ENCODE results near the gene KATNB1.

Gene KATNB1

GRCh38 chr16:57757326-57757786 lies 21.8 kb downstream of the KATNB1 start:
- Histone ChIP-seq H4K12ac (ENCODE audit: low read depth, low read length) (no peak overlapping the region), H3K4me3 (ENCODE audit: low read depth, low read length) (no peak overlapping the region), H2AFZ (ENCODE audit: insufficient read depth, low read length, poor library complexity) (no peak overlapping the region), H3K79me1 (ENCODE audit: low read length) (peaks cover 3% of the 10 kb centered on the region), H2BK12ac (ENCODE audit: low read length) (no peak overlapping the region), H3K4me2 (ENCODE audit: low read length) (no peak overlapping the region), H3K23ac (ENCODE audit: low read length) (no peak overlapping the region), H3K27me3 (ENCODE audit: insufficient read depth, low read length) (no peaks in the 10 kb centered on the region), H3K18ac (ENCODE audit: low read length) (no peak overlapping the region), H2BK120ac (ENCODE audit: insufficient read depth, low read length, poor library complexity) (no peak overlapping the region), H3K9ac (ENCODE audit: low read length) (no peak overlapping the region), H3K36me3 (ENCODE audit: control insufficient read depth in 1 of 2, insufficient read depth in 2 of 2, low read length in 2 of 2) (peaks cover 56 to 63% of the 10 kb centered on the region in 2 experiments), H3K4ac (ENCODE audit: low read depth, low read length) (no peak overlapping the region), H4K91ac (ENCODE audit: low read depth, low read length) (no peak overlapping the region), H3K4me1 (ENCODE audit: control insufficient read depth in 1 of 2, insufficient read depth in 2 of 2, low read length in 2 of 2) (peaks cover 23 to 27% of the 10 kb centered on the region in 2 experiments), H3K9me3 (ENCODE audit: insufficient read depth, low read depth, low read length) (peaks cover under 1% of the 10 kb centered on the region), H2AK5ac (ENCODE audit: low read length) (peak overlapping the region; percentile 6), H4K8ac (ENCODE audit: low read depth, low read length) (no peak overlapping the region), H2BK5ac (ENCODE audit: low read depth, low read length, poor library complexity) (no peak overlapping the region), H3K27ac (ENCODE audit: low read depth, low read length) (no peak overlapping the region), H3K14ac (ENCODE audit: low read length) (no peak overlapping the region), H3K79me2 (ENCODE audit: control insufficient read depth, insufficient read depth, low read length, poor library complexity) (no peaks in the 10 kb centered on the region)
- no CpG with 5 or more reads among the region's 11 CpGs for WGBS (ENCODE audit: extremely low coverage, insufficient coverage, insufficient read length)
- DNase-seq: peak; percentile 73 to 93

GRCh38 chr16:57757883-57758282 lies 22.3 kb downstream of the KATNB1 start:
- H3K18ac ChIP-seq (ENCODE audit: low read length): no peak overlapping the region

GRCh38 chr16:57758331-57759117 lies 23.0 kb downstream of the KATNB1 start:
- no peaks in the 10 kb centered on the region for H3K79me2 ChIP-seq (ENCODE audit: control insufficient read depth, insufficient read depth, low read length, poor library complexity)
- no CpG with 5 or more reads among the region's 33 CpGs for WGBS (ENCODE audit: extremely low coverage, insufficient coverage, insufficient read length)

More at GRCh38 chr16:57757883-57758282, 22.3 kb downstream of the KATNB1 start:
- no CpG with 5 or more reads among the region's 7 CpGs for WGBS (ENCODE audit: extremely low coverage, insufficient coverage, insufficient read length)
- H2AK5ac ChIP-seq (ENCODE audit: low read length): peak overlapping the region; percentile 6
- H4K8ac ChIP-seq (ENCODE audit: low read depth, low read length): no peak overlapping the region
- H3K23ac ChIP-seq (ENCODE audit: low read length): no peak overlapping the region
- H3K9ac ChIP-seq (ENCODE audit: low read length): no peak overlapping the region
- no peak overlapping the region for H2BK12ac ChIP-seq (ENCODE audit: low read length)
- peaks cover 23 to 27% of the 10 kb centered on the region in 2 experiments for H3K4me1 ChIP-seq (ENCODE audit: control insufficient read depth in 1 of 2, insufficient read depth in 2 of 2, low read length in 2 of 2)
- H2AFZ ChIP-seq (ENCODE audit: insufficient read depth, low read length, poor library complexity): no peak overlapping the region
- H3K4me3 ChIP-seq (ENCODE audit: low read depth, low read length): no peak overlapping the region
- no peaks in the 10 kb centered on the region for H3K27me3 ChIP-seq (ENCODE audit: insufficient read depth, low read length)
- no peak overlapping the region for H4K91ac ChIP-seq (ENCODE audit: low read depth, low read length)
- H3K9me3 ChIP-seq (ENCODE audit: insufficient read depth, low read depth, low read length): no peaks in the 10 kb centered on the region
- no peak overlapping the region for H2BK120ac ChIP-seq (ENCODE audit: insufficient read depth, low read length, poor library complexity)
- DNase-seq: no peak
- no peak overlapping the region for H3K14ac ChIP-seq (ENCODE audit: low read length)
- no peak overlapping the region for H3K4ac ChIP-seq (ENCODE audit: low read depth, low read length)
- H3K36me3 ChIP-seq (ENCODE audit: control insufficient read depth in 1 of 2, insufficient read depth in 2 of 2, low read length in 2 of 2): peaks cover 57 to 67% of the 10 kb centered on the region in 2 experiments
- H3K27ac ChIP-seq (ENCODE audit: low read depth, low read length): no peak overlapping the region
- no peak overlapping the region for H3K4me2 ChIP-seq (ENCODE audit: low read length)
- no peak overlapping the region for H4K12ac ChIP-seq (ENCODE audit: low read depth, low read length)
- H2BK5ac ChIP-seq (ENCODE audit: low read depth, low read length, poor library complexity): no peak overlapping the region
- no peaks in the 10 kb centered on the region for H3K79me2 ChIP-seq (ENCODE audit: control insufficient read depth, insufficient read depth, low read length, poor library complexity)
- peaks cover 3% of the 10 kb centered on the region for H3K79me1 ChIP-seq (ENCODE audit: low read length)

GRCh38 chr16:57759131-57759530 lies 23.6 kb downstream of the KATNB1 start:
- H4K91ac ChIP-seq (ENCODE audit: low read depth, low read length): peak overlapping the region; percentile 11
- no peak overlapping the region for H3K4me3 ChIP-seq (ENCODE audit: low read depth, low read length)
- peaks cover 3% of the 10 kb centered on the region for H3K79me1 ChIP-seq (ENCODE audit: low read length)
- H4K8ac ChIP-seq (ENCODE audit: low read depth, low read length): no peak overlapping the region
- H2BK5ac ChIP-seq (ENCODE audit: low read depth, low read length, poor library complexity): peak overlapping the region; percentile 13
- H2AFZ ChIP-seq (ENCODE audit: insufficient read depth, low read length, poor library complexity): no peak overlapping the region
- H3K9me3 ChIP-seq (ENCODE audit: insufficient read depth, low read depth, low read length): no peaks in the 10 kb centered on the region
- no peak overlapping the region for H3K14ac ChIP-seq (ENCODE audit: low read length)
- H3K4me1 ChIP-seq (ENCODE audit: control insufficient read depth in 1 of 2, insufficient read depth in 2 of 2, low read length in 2 of 2): peaks cover 25 to 29% of the 10 kb centered on the region in 2 experiments
- H4K12ac ChIP-seq (ENCODE audit: low read depth, low read length): no peak overlapping the region
- no peak overlapping the region for H3K23ac ChIP-seq (ENCODE audit: low read length)
- DNase-seq: no peak
- no CpG with 5 or more reads among the region's 7 CpGs for WGBS (ENCODE audit: extremely low coverage, insufficient coverage, insufficient read length)
- H3K27me3 ChIP-seq (ENCODE audit: insufficient read depth, low read length): no peaks in the 10 kb centered on the region
- no peak overlapping the region for H2AK5ac ChIP-seq (ENCODE audit: low read length)
- H3K36me3 ChIP-seq (ENCODE audit: control insufficient read depth in 1 of 2, insufficient read depth in 2 of 2, low read length in 2 of 2): peaks cover 56 to 70% of the 10 kb centered on the region in 2 experiments
- peak overlapping the region; percentile 16 for H3K27ac ChIP-seq (ENCODE audit: low read depth, low read length)
- no peak overlapping the region for H3K4ac ChIP-seq (ENCODE audit: low read depth, low read length)
- no peak overlapping the region for H3K9ac ChIP-seq (ENCODE audit: low read length)
- peak overlapping the region; percentile 19 for H2BK120ac ChIP-seq (ENCODE audit: insufficient read depth, low read length, poor library complexity)
- H3K4me2 ChIP-seq (ENCODE audit: low read length): peak overlapping the region; percentile 28
- peak overlapping the region; percentile 17 for H2BK12ac ChIP-seq (ENCODE audit: low read length)
- H3K79me2 ChIP-seq (ENCODE audit: control insufficient read depth, insufficient read depth, low read length, poor library complexity): no peaks in the 10 kb centered on the region
- peak overlapping the region; percentile 39 for H3K18ac ChIP-seq (ENCODE audit: low read length)

More at GRCh38 chr16:57758331-57759117, 23.0 kb downstream of the KATNB1 start:
- no peak overlapping the region for H3K14ac ChIP-seq (ENCODE audit: low read length)
- no peak overlapping the region for H2AK5ac ChIP-seq (ENCODE audit: low read length)
- no peaks in the 10 kb centered on the region for H3K27me3 ChIP-seq (ENCODE audit: insufficient read depth, low read length)
- no peak overlapping the region for H4K8ac ChIP-seq (ENCODE audit: low read depth, low read length)
- no peak overlapping the region for H2AFZ ChIP-seq (ENCODE audit: insufficient read depth, low read length, poor library complexity)
- H3K9ac ChIP-seq (ENCODE audit: low read length): no peak overlapping the region
- peaks cover 3% of the 10 kb centered on the region for H3K79me1 ChIP-seq (ENCODE audit: low read length)
- no peaks in the 10 kb centered on the region for H3K9me3 ChIP-seq (ENCODE audit: insufficient read depth, low read depth, low read length)
- H3K4ac ChIP-seq (ENCODE audit: low read depth, low read length): no peak overlapping the region
- H2BK120ac ChIP-seq (ENCODE audit: insufficient read depth, low read length, poor library complexity): peak overlapping the region; percentile 19
- H4K91ac ChIP-seq (ENCODE audit: low read depth, low read length): peak overlapping the region; percentile 22
- H3K4me3 ChIP-seq (ENCODE audit: low read depth, low read length): no peak overlapping the region
- H3K4me2 ChIP-seq (ENCODE audit: low read length): no peak overlapping the region
- H3K36me3 ChIP-seq (ENCODE audit: control insufficient read depth in 1 of 2, insufficient read depth in 2 of 2, low read length in 2 of 2): peaks cover 55 to 69% of the 10 kb centered on the region in 2 experiments
- no peak overlapping the region for H4K12ac ChIP-seq (ENCODE audit: low read depth, low read length)
- peak overlapping the region; percentile 13 for H2BK5ac ChIP-seq (ENCODE audit: low read depth, low read length, poor library complexity)
- H3K18ac ChIP-seq (ENCODE audit: low read length): peak overlapping the region; percentile 39
- peaks cover 23 to 27% of the 10 kb centered on the region in 2 experiments for H3K4me1 ChIP-seq (ENCODE audit: control insufficient read depth in 1 of 2, insufficient read depth in 2 of 2, low read length in 2 of 2)
- peak overlapping the region; percentile 17 for H2BK12ac ChIP-seq (ENCODE audit: low read length)
- no peak overlapping the region for H3K23ac ChIP-seq (ENCODE audit: low read length)
- H3K27ac ChIP-seq (ENCODE audit: low read depth, low read length): no peak overlapping the region
- DNase-seq: no peak
